Hepatocyte (in vitro differentiated cells): ENCODE data around the gene PNPLA8.

Experiments used
- EZH2 ChIP-seq: fragments of 200-600 bp; sonication (generic); IDR thresholded peaks from 2 replicates; pipeline ENCODE4 v1.6.1; 2016; ENCODE audit warnings: antibody characterized with exemption, mild to moderate bottlenecking, borderline replicate concordance
- TF ChIP-seq, protein P1 (sequence below): fragments of 200-600 bp; sonication (generic); IDR thresholded peaks from 2 replicates; pipeline ENCODE4 v1.5.1; 2016; ENCODE audit warnings: antibody characterized with exemption, mild to moderate bottlenecking; ENCODE audit not compliant: poor library complexity

DNA sequence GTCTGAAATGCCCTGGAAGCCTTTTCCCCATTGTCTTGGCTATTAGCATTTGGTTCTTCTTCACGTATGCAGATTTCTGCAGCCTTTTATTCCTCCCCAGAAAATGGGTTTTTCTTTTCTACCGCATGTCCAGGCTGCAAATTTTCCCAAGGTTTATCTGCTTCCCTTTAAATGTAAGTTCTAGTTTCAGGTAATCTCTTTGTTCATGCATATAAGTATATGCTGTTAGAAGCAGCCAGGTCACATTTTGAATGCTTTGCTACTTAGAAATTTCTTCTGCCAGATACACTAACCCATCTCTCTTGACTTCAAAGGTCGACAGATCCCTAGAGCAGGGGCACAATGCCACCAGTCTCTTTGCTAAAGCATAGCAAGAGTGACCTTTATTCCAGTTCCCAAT, 31.3 kb upstream of the PNPLA8 start:
- TF ChIP-seq, protein P1, sequence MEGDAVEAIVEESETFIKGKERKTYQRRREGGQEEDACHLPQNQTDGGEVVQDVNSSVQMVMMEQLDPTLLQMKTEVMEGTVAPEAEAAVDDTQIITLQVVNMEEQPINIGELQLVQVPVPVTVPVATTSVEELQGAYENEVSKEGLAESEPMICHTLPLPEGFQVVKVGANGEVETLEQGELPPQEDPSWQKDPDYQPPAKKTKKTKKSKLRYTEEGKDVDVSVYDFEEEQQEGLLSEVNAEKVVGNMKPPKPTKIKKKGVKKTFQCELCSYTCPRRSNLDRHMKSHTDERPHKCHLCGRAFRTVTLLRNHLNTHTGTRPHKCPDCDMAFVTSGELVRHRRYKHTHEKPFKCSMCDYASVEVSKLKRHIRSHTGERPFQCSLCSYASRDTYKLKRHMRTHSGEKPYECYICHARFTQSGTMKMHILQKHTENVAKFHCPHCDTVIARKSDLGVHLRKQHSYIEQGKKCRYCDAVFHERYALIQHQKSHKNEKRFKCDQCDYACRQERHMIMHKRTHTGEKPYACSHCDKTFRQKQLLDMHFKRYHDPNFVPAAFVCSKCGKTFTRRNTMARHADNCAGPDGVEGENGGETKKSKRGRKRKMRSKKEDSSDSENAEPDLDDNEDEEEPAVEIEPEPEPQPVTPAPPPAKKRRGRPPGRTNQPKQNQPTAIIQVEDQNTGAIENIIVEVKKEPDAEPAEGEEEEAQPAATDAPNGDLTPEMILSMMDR, result no peak
- no peak for TF ChIP-seq EZH2
